NCI-H128 (cell line): ENCODE results near the gene PTPRG.
A peak's percentile ranks its signal among the peaks of the same experiment; 100 is the strongest.
"Not testable (repeated sequence)": the region's sequence is repeated elsewhere in the genome, so short reads cannot be mapped to it uniquely, and the experiment has no call there.

Experiments used
- DNase-seq: peaks from one replicate; lab custom pipeline; 2025; ENCODE audit not compliant: unreplicated experiment; lab: John Stamatoyannopoulos, UW

PTPRG gene

DNA sequence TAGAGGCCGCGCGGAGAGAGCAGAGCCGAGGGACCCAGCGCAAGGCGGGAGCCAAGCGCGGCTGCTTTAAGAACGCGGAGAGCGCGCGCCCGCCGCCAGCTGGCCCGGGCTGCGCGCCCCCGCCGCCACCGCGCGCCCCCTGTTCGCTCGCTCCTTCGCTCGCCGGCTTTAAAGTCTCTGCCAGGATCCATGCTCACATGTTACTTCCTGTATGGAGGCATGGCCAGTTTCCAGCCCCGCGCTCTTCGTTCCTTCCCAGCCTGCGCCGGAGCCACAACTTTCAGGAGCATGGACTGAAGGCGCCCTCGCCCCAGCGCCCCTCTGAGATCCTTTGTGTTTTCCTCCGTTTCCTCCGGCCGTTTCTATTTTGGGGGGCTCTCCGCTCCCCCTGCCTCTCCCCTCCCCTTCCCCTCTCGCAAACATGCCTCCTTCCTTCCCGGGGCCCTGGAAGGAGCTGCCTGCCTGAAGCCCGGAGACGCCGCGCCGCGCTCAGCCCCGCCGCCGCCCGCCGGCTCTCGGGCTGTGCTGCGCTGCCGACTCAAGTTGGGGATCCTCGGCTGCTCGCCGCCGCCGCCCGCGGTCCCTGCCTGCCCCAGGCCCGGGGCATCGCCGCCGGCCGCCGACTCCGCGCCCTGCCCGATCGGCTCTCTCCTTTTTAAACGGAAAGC, at the start of gene PTPRG:
TSS of gene PTPRG (plus strand) at position 198 of the 668 bp plus-strand sequence. CDS start 717 bp downstream, outside the sequence.
- peak; percentile 51 for DNase-seq

DNA sequence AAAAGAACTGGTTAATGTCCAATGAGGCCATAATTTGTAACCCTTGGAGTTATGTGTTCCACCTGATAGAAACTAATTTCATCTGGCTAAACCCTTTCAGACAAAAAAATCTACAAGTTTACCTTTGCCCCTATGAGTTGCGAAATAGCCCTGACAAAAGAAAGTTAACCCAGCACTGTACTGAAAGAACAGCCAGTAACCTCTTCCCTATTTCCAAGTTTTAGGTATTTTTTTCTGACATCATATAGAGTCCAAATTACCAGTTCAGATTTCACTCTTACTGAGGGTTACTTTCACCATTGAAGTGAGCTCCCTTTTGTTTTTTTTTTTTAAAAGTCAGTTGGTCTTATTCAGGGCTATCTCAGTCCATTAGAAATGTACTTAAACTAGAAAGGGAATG, 42.8 kb upstream of the PTPRG start:
- DNase-seq, result no peak

DNA sequence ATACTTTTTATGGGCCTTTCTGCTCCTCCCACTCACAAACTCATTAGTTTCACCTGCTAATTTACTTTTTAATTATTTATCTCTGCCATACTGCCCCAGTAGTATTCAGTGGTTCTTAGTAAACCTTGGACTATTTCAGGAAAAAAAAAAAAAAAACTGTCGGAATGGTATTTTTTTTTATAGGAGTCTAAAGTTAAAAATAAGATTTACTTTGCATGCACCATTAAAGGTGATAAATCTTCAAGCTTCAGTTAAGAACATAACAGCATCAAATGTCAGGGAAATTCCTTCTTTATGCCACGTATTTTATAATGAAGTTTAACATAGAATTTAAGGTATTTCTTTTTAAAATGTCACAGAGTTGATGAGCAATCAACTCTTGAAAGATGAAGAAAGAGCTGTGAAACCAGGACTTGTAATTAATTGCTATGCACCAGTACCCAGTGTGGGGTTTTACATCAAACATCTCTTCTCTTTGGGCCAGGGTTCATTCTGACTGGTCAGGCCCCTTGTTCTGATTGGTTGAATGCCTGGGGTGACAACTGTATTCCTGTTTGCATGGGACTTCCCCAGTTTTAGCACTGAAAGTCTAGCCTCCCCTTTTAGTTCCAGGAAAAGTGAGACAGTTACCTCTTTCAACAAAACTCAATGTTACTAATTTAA, 40.3 kb upstream of the PTPRG start:
- no peak for DNase-seq

GRCh38 chr3:61522060-61522459, 39.3 kb upstream of the PTPRG start:
- DNase-seq, result no peak

DNA sequence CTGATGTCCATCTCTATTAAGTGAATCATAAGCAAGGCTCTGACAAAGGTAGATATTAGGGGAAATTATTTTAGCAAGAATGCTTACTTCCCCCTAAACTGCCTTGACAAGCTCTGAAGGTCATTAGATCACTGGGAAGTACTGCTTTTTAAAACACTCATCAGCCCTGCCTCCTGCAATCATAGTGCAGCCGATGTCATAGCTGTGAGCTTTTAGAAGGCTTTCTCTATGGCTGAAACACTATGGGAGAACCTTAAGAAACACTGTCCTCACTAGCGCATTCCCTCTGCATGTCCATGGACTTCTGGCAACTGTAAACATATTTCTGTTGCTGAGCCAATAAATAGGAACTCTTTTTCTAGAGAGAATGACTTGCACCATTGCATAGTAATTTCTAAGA, 38.7 kb upstream of the PTPRG start:
- no peak for DNase-seq

GRCh38 chr3:61524933-61525332, 36.4 kb upstream of the PTPRG start:
- DNase-seq, result no peak

DNA sequence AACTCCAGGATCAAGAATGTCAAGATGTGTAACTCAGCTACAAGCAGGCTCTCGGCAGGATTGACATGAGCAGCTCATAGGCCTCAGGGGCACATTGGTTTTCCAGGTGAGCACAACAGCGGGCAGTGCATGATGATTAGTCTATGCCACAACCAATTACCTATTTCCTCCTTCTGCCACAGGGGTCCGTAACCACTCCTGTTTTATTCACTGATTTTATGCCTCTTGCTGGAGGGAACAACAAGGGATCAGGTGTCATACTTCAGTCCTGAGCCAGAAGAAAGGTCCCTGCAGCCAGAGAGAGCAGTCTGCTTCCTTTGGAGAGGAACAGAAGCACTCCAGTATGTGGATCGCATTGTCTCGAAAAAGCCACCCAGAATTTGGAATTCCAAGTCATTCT, 35.1 kb upstream of the PTPRG start:
- DNase-seq, result peak; percentile 22

DNA sequence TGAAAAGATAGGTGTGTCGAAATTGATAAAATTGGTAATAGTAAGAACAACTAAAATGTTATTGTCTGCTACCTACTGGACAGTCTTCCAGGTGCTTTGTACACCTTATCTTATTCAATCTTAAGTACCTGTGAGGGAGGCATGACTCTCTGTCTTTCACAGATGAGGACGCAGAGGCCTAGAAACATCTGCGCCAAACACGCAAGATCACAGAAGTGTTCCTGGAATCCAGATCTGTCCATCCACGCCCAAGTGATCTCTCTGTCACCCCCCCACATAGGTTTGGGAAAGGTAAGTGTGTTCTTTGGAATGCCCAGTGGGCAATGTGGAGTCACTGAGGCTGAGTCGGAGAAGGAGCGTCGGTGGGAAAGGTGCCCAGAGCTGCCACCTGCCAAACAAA, 34.4 kb upstream of the PTPRG start:
- no peak for DNase-seq

- DNase-seq, result no peak
Observed at GRCh38 chr3:61530355-61530754, 31.0 kb upstream of the PTPRG start.

DNA sequence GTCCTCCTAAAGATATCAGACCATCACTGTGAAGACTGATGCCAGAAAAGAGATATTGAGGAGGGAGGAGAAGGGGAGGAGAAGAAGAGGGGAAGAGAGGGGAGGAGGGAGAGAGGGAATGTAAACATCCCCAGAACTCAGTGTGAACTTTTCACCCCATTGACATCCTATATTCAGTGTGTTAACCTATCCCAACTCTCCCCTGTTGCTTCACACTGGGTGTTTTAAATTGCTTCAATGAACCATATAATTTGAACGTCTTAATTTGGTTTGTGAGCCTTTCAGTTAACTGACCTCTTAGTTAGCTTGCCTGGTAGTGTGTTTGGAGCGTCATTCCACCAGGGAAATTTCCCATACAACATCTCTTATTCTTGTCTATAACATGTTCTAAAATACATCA, 29.8 kb upstream of the PTPRG start:
- DNase-seq, result no peak

GRCh38 chr3:61532739-61533500, 28.5 kb upstream of the PTPRG start:
- DNase-seq, result no peak

DNA sequence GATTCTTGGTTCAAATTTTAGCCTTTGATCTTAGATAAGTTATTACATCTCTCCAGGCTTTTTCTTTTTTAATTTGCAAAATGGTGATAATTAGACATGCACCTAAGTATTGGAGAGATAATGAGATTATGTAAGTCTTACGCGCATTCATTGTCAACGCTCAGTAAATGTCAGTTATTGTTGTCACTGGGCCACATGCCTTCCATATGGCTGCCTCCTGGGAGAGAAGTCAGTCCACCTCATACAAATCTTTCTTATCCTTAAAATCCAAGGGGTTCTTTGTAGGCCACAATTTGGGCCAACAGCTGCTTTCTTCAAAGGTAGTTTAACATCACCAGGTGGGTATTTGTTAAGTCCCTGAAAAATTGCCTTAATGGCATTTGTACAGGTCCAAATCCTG, 25.5 kb upstream of the PTPRG start:
- no peak for DNase-seq

DNA sequence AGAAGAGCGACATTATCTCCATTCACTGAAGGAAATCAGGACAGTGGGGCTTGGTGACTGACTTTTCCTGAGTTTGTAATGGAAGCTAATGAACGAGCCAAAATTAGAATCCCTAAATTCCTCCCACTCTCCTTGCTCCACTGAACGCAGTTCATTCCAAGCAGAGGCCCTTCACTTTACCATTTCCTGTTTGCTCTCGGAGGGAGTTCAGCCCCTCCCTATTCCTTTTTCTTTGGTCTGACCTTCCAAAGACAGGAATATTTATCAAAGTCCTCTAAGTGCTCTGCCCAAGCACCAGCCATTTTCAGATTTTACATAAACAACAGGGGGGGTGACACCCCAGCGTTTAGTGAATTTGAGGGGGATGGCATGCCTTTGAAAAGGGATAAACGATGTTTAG, 24.0 kb upstream of the PTPRG start:
- DNase-seq, result no peak

- DNase-seq, result no peak
Observed at GRCh38 chr3:61538486-61538885, 22.9 kb upstream of the PTPRG start.

DNA sequence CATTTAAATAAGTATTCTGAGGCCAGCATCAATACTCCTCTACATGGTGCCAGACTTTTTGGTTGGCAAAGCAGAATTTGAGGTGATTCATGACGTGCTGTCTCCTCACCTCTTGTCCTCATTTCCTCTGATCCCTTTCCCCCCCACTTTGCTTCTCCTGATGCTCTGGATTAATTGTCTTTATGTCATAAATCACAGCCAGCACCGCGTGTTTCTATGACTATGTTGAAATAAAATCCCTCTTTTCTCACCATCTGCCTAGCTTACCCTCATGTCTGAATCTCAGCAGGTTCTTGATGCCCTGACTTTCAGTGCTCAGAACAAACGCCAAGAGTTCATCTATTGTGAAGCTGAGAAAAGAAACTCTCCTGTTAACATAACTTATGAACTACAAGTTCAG, 19.7 kb upstream of the PTPRG start:
- no peak for DNase-seq

GRCh38 chr3:61545716-61546115, 15.7 kb upstream of the PTPRG start:
- no peak for DNase-seq

DNA sequence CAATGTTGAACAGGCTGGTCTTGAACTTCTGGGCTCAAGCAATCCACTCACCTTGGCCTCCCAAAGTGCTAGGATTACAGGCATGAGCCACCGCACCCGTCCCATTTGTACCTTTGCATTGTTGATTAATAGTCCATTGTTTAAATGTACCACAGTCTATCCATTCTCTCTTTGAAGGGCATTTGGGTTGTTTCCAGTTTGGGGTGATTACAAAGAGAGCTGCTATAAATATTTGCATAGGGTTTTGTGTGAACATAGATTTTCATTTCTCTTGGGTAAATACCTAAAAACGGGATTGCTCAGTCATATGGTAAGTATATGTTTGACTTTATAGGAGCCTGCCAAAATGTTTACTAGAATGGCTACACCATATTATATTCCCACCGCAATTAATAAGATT, 13.7 kb upstream of the PTPRG start:
- DNase-seq, result no peak

DNA sequence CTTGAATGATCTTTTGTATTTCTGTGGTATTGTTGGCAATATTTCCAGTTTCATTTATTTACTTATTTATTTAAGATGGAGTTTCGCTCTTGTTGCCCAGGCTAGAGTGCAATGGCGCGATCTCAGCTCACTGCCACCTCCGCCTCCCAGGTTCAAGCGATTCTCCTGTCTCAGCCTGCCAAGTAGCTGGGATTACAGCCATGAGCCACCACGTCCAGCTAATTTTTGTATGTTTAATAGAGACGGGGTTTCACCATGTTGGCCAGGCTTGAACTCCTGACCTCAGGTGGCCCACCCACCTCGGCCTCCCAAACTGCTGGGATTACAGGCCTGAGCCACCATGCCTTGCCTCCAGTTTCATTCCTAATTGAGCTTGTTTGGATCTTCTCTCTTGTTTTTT, 8.7 kb upstream of the PTPRG start:
- DNase-seq, result not testable (repeated sequence)

DNA sequence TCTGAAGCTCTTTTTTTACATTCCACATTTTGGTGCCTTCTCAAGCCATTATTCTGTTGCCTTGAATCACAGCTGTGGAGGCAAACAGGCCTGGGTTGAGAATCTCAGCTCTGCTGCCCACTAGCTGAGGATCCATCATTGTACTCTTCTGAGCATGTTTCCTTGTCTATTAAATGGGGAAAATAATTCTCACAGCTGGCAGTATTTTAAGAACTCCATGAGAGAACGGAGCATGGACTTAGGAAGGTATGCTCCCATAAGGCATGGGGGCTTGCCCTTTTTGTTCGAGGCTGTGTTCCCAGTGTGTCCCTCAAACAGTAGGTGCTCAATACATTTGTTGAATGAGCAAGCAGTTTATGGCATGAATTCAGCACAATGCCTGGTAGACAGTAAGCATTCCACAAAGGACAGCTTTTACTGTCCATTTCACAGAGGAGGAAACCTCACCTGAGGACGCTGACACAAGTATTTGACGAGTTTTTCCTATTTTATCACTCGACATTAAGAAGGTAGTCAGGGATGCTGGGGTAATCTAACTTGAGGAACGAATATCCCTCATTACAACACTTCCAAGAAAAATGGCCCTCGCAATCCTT, 2.1 kb upstream of the PTPRG start:
- DNase-seq, result no peak

DNA sequence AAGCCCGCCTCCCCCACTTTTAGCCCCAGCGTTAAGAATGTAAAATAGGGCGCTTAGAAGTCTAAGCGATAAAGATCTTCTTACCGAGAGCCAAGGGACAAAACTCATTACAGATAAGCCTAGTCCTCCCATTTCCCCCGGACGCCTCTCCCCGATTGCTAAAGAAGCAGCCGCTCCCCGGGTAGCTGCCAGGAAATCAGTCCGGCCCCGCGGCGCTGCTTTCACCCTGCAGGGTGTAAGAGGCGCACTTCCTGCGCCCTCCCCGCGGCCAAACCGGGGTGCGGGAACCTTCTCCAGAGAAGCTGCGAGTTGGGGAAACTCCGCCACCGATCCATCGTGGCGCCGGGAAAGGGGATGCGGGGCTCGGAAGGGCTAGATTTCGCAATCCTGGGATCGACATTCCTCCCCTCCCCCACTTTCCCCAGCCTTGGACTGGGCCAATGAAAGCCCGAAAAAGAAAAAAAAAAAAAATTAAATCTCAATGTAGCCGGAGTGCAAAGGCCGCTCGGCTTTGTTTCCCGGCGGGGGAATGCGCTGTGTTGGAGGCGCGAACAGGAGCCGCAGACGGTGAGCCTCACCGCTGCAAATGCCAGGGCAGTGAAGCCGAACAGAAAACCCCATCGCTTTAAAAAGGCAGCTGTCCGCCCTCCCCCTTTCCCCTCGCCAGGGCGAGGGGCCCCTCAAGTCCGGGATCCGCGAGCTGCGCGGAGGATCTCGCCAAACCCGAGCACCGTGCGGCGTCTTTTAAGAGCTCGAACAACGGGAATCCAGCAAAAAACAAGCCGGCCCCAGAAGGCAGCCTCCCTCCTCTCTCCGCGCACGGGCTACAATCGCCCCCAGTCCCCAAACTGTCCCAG, 626 bp upstream of the PTPRG start:
- no peak for DNase-seq
